GM18873 (cell line): ENCODE data around the gene PDE10A.

Experiments
- ATAC-seq: cut with Tn5 transposase; IDR thresholded peaks from one replicate; pipeline ENCODE4 v1.9.1; 2021; ENCODE audit warnings: mild to moderate bottlenecking, moderate library complexity, moderate number of reproducible peaks; ENCODE audit not compliant: unreplicated experiment, low FRiP score

Gene PDE10A

GRCh38 chr6:165679326-165679725 lies 16.3 kb upstream of the PDE10A start:
- no peak for ATAC-seq

GRCh38 chr6:165678904-165679303 lies 15.9 kb upstream of the PDE10A start:
- no peak for ATAC-seq

- no peak for ATAC-seq
These were observed 15.4 kb upstream of the PDE10A start for GRCh38 chr6:165678429-165678828.

- no peak for ATAC-seq
These were observed 14.1 kb upstream of the PDE10A start for GRCh38 chr6:165677091-165677490.

- ATAC-seq: no peak
These were observed 13.5 kb upstream of the PDE10A start for GRCh38 chr6:165676435-165677068.

- no peak for ATAC-seq
These were observed 12.1 kb upstream of the PDE10A start for GRCh38 chr6:165675120-165675519.

- ATAC-seq: no peak
These were observed 11.4 kb upstream of the PDE10A start for GRCh38 chr6:165674155-165675029.

- no peak for ATAC-seq
These were observed 8.3 kb upstream of the PDE10A start for GRCh38 chr6:165671222-165671768.

- no peak for ATAC-seq
These were observed 5.9 kb upstream of the PDE10A start for GRCh38 chr6:165668951-165669350.

- ATAC-seq: no peak
These were observed 2.3 kb upstream of the PDE10A start for GRCh38 chr6:165665384-165665672.

GRCh38 chr6:165664559-165665383 lies 1.7 kb upstream of the PDE10A start:
- ATAC-seq: no peak

GRCh38 chr6:165663736-165664558 lies 906 bp upstream of the PDE10A start:
- ATAC-seq: no peak

GRCh38 chr6:165663377-165663735 lies 315 bp upstream of the PDE10A start:
- no peak for ATAC-seq

GRCh38 chr6:165662041-165662748 lies 846 bp downstream of the PDE10A start:
- ATAC-seq: no peak

- ATAC-seq: no peak
These were observed 1.4 kb downstream of the PDE10A start for GRCh38 chr6:165661664-165662025.

GRCh38 chr6:165660857-165661663 lies 2.0 kb downstream of the PDE10A start:
- ATAC-seq: no peak

- ATAC-seq: no peak
These were observed 2.8 kb downstream of the PDE10A start for GRCh38 chr6:165659945-165660856.
